Lower leg skin (tissue), 4 donors: ENCODE measurements around the gene ZNF280B. TPM values are rescaled to one million over a fixed set of nuclear protein-coding genes. Genes with fewer than 3 reads are reported as not detected.
"Not testable (repeated sequence)": the region's sequence is repeated elsewhere in the genome, so short reads cannot be mapped to it uniquely, and the experiment has no call there.

ENCODE experiments used
- DNase-seq, 2 donors: peaks; one replicate each; pipeline ENCODE4 v3.0.0-alpha.2; 2019; ENCODE audit warnings: low spot score in 2 of 2
- H3K4me3 ChIP-seq: fragments of 200-600 bp; sonication (generic); 2 replicates; pipeline ENCODE4 v1.5.1; 2017; ENCODE audit warnings: mild to moderate bottlenecking, low read depth; ENCODE audit not compliant: poor library complexity, severe bottlenecking
- CTCF ChIP-seq, 3 donors: fragments of 450-650 bp; IDR thresholded peaks; one replicate each; pipeline ENCODE4 v1.5.1; 2016; ENCODE audit warnings: antibody characterized with exemption in 3 of 3, mild to moderate bottlenecking in 3 of 3, moderate library complexity in 2 of 3
- POLR2A ChIP-seq, 2 donors: fragments of 450-650 bp; IDR thresholded peaks; one replicate each; pipeline ENCODE4 v1.6.1; 2016 to 2017; ENCODE audit warnings: antibody characterized with exemption in 2 of 2, mild to moderate bottlenecking in 1 of 2, moderate library complexity in 1 of 2
- WGBS, 2 donors: methylation state at CpG; one replicate each; pipeline ENCODE4 v1.1.5; 2018; 5-methylcytosine and 5-hydroxymethylcytosine counted together
- intact Hi-C: fragments of 100-400 bp; cut with DNase I; formaldehyde crosslinking; loops from one replicate; pipeline ENCODE4 v1.15.0; 2023; ENCODE audit warnings: low total_unique reads
- total RNA-seq, 4 donors: library from RNA; depleted of rRNA; stranded (reverse); fragments of >200 nt; gene quantifications; one replicate each; pipeline ENCODE4 v1.1.0, GENCODE V29; 2016

The ZNF280B gene
- total RNA-seq, 4 donors from 2014 or later, result 0.08 to 0.32 (median 0.24) TPM

DNA sequence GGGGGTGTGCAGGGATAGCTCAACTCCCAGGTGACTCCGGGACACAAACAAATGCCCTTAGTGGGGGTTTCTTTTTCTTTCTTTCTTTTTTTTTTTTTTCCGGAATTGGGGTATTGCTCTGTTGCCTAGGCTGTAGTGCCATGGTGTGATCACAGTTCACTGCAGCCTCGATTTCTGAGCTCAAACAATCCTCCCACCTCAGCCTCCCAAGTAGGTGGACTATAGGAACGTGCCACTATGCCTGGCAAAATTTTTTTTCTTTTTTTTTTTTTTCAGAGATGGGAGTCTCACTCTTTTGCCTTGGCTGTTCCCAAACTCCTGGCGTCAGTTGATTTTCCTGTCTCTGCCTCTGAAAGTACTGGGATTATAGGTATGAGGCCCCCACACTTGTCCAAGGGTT lies 25.3 kb upstream of the ZNF280B start:
- H3K4me3 ChIP-seq, result no peak overlapping the region
- 67 to 79% methylated on average over 5 of the region's 5 CpGs for WGBS, 2 donors
- DNase-seq, result no peak
- intact Hi-C loops, result no loop called here
- TF ChIP-seq CTCF (IDR thresholded peaks at IDR 0.05), result no peak
- TF ChIP-seq POLR2A (IDR thresholded peaks at IDR 0.05), result no peak

- DNase-seq, result no peak
- 87 to 92% methylated on average over 1 of the region's 1 CpG for whole genome bisulfite sequencing, 2 donors
- intact Hi-C loops, result no loop called here
- H3K4me3 ChIP-seq, result no peak overlapping the region
- TF ChIP-seq POLR2A (IDR thresholded peaks at IDR 0.05) (no peak), CTCF (IDR thresholded peaks at IDR 0.05) (no peak)
Measured at GRCh38 chr22:22533417-22533816, 24.9 kb upstream of the ZNF280B start.

DNA sequence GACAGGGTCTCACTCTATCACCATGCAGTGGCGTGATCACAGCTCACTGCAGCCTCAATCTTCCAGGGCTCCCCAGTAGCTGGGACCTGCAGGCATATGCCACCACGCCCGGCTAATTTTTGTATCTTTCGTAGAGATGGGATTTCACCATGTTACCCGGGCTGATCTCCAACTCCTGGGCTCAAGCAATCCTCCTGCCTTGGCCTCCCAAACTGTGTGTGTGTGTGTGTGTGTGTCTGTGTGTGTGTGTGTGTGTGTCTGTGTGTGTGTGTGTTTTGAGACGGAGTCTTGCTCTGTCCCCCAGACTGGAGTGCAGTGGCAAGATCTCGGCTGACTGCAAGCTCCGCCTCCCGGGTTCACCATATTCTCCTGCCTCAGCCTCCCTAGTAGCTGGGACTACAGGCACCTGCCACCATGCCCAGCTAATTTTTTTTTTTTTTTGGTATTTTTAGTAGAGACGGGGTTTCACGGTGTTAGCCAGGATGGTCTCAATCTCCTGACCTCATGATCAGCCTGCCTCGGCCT lies 24.1 kb upstream of the ZNF280B start:
- 85 to 90% methylated on average over 12 of the region's 12 CpGs for WGBS, 2 donors
- DNase-seq, intact Hi-C loops, H3K4me3 ChIP-seq: not testable (repeated sequence)

DNA sequence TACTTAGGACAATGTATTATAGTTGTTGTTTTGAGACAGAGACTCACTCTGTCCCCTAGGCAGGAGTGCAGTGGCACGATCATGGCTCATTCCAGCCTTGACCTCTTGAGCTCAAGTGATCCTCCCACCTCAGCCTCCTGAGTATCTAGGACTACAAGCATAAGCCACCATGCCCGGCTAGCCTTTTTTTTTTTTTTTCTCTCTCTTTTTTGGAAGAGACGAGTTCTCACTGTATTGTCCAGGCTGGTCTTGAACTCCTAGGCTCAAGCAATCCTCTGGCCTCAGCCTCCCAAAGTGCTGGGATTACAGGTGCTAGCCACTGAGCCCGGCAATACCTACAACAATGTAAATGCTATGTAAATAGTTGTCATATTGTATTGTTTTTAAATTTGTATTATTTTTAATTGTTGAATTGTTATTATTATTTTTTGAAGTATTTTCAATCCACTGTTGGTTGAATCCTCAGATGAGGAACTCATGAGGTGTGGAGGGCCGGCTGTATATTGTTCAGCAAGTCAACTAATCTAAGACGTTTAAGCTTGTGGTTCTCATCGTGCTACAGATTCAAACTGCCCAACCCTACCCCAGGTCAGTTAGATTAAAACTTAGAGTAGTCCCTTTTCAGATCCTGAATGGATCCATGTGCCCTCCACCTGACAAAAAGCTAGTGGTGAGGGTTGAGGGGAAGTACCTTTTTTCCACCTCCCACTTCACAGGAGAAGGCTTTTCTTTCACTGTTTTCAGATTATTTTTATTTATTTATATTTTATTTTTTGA lies 23.4 kb upstream of the ZNF280B start:
- intact Hi-C loops, result no loop called here
- TF ChIP-seq POLR2A (IDR thresholded peaks at IDR 0.05) (no peak), CTCF (IDR thresholded peaks at IDR 0.05) (no peak)
- WGBS, 2 donors, result 87 to 89% methylated on average over 7 of the region's 7 CpGs

DNA sequence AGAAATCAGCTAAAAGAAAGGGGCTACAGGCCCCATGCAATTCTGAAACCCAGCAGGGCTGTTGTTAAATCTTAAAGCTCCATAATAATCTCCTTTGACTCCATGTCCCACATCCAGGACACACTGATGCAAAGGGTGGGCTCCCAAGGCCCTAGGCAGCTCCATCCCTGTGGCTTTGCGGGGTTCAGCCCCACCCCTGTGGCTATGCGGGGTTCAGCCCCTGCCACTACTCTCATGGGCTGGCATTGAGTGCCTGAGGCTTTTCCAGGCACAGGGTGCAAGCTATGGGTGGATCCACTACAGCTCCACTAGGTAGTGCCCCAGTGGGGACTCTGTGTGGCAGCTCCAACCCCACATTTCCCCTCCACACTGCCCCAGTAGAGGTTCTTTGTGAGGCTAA lies 20.2 kb upstream of the ZNF280B start:
- TF ChIP-seq POLR2A (IDR thresholded peaks at IDR 0.05) (no peak), CTCF (IDR thresholded peaks at IDR 0.05) (no peak)
- no peak overlapping the region for H3K4me3 ChIP-seq
- WGBS, 2 donors, result 84 to 94% methylated on average over 2 of the region's 2 CpGs
- DNase-seq, result peak in 1 of 2 donors; percentile 37
- intact Hi-C loops, result no loop called here

More for the DNA sequence above, 23.4 kb upstream of the ZNF280B start:
- H3K4me3 ChIP-seq, result no peak overlapping the region
- no peak for DNase-seq

GRCh38 chr22:22527312-22527711 lies 18.8 kb upstream of the ZNF280B start:
- H3K4me3 ChIP-seq, result no peak overlapping the region
- TF ChIP-seq CTCF (IDR thresholded peaks at IDR 0.05) (no peak), POLR2A (IDR thresholded peaks at IDR 0.05) (no peak)
- intact Hi-C loops, result no loop called here
- 72 to 84% methylated on average over 5 of the region's 5 CpGs for WGBS, 2 donors
- DNase-seq, result peak in 1 of 2 donors; percentile 5
